AG09309 (cell line): ENCODE measurements around the gene CUBN.

Source experiments
- DNase-seq: peaks from one replicate; pipeline ENCODE4 v3.0.0-alpha.2; 2010; ENCODE audit warnings: low read depth
- H3K4me3 ChIP-seq: 2 replicates; pipeline ENCODE4 v1.5.1; 2011; ENCODE audit warnings: mild to moderate bottlenecking, low read depth, low read length, moderate library complexity; ENCODE audit not compliant: control insufficient read depth
- TF ChIP-seq, protein P1 (sequence below): IDR thresholded peaks from 2 replicates; pipeline ENCODE4 v1.5.1; 2011; ENCODE audit warnings: mild to moderate bottlenecking, low read depth, low read length, inconsistent platforms; ENCODE audit not compliant: insufficient read depth, control insufficient read depth; ENCODE audit errors: missing control alignments

CUBN gene

DNA sequence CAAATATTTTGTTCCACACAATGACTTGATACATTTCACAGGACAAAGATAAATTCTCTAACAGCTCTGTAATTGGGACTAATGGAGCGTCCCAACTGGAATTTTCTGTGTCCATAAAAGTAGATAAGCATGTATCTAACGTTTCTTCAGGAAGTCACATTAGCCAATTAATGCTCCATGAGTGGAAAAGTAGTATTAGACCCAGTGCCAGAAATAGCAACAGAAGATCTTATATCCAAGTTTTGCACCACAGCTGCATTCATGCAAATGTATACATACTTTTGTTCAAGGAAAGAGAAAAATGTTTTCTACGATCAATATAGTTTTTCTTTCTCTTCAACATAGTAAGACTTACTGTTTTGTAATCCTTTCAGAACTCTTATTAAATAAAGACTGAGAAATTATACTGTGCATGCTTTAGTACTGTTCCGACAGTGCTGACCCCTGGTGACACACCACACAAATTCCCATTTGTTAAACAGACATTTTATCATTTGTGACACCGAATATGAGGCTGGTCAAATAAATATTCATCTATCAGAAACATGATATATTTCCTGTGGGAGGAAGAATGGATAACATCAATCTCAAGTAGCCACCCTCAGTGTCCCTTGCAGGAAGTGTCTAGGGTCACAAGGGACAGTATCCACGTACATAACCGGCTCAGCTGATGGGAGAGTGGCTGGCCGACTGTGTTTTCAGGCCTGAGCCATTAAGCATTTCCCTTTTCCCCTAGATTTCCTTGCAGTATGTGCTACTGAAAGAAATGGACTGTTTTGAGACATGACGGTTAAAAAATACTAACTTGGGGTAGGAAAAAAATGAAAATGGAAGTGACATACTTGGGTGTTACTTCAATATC is 210.3 kb downstream of the CUBN start:
- DNase-seq, result no peak
- TF ChIP-seq, protein P1, sequence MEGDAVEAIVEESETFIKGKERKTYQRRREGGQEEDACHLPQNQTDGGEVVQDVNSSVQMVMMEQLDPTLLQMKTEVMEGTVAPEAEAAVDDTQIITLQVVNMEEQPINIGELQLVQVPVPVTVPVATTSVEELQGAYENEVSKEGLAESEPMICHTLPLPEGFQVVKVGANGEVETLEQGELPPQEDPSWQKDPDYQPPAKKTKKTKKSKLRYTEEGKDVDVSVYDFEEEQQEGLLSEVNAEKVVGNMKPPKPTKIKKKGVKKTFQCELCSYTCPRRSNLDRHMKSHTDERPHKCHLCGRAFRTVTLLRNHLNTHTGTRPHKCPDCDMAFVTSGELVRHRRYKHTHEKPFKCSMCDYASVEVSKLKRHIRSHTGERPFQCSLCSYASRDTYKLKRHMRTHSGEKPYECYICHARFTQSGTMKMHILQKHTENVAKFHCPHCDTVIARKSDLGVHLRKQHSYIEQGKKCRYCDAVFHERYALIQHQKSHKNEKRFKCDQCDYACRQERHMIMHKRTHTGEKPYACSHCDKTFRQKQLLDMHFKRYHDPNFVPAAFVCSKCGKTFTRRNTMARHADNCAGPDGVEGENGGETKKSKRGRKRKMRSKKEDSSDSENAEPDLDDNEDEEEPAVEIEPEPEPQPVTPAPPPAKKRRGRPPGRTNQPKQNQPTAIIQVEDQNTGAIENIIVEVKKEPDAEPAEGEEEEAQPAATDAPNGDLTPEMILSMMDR, result no peak
- H3K4me3 ChIP-seq, result no peak overlapping the region

DNA sequence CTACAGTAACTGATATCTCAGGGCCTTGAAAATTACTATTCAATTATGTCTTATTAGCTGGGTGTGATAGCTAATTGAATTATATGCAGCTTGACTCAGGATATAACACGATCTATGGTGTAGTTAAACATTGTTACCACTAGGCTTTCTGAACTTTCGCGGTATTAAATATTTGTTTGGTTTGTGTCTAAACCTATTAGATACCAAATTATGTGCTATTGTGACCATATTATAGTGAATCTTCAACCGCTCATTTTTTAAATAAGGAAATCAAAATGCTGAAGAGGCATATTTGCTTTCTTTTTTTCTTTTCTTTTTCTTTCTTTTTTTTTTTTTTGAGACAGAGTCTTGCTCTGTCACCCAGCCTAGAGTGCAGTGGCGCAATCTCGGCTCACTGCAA is 213.1 kb downstream of the CUBN start:
- no peak overlapping the region for H3K4me3 ChIP-seq
- TF ChIP-seq, protein P1, result no peak
- DNase-seq, result no peak

DNA sequence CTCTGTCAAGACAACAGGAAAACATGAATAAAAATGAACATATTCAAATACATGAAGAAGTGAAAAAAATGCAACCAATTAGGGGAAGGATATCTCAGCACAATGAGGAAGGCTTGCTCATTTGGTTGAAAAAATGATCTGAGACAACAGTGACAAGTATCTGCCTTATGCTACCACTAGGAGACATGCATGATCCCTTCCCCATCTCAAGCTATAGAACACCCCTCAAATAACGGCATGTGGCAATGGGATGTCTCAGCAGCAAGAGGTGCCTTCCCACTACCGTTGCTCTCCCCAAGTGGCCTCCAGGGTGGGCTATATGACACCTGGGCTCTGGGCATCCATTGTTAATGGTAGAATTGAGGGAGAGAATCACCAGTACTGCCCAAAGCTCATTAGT is 214.3 kb downstream of the CUBN start:
- DNase-seq, result no peak
- H3K4me3 ChIP-seq, result no peak overlapping the region
- TF ChIP-seq, protein P1, result no peak

DNA sequence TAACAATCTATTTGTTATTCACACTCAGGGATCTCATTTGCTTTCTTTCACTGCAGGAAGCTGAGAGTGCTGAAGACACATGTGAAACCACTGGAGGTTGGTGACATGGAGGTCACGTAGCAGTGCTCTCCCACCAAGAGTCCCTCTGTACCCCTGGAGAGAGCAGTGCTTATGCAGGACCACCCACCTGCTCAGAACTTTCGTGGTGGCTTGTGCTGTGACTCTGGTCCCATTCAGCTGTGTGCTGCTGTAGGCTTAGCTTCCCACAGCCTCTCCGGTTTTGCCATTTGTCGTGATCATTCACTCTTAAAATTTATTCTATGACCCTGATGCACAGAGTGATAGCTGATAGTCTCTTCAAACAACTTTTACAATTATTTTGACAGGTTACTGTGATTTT is 216.3 kb downstream of the CUBN start:
- DNase-seq, result no peak
- TF ChIP-seq, protein P1, result no peak
- H3K4me3 ChIP-seq, result no peak overlapping the region

DNA sequence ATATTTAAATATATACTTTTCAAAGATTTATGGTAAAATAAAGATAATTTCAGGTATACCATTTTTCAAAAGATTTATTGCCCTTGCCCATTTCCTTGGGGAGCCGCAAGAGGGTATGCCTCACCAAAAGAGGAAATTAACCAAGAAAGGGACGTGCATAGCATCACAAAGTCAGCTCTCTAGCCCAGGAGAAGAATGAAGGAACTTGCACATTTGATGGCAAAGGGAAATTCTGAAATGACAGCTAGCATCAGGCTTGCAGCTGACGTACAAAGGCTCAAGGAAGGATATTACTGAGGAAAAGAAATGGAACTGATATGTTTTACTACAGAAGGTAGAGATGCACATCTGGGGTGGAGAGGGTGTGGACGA is 218.8 kb downstream of the CUBN start:
- DNase-seq, result no peak
- no peak overlapping the region for H3K4me3 ChIP-seq
- TF ChIP-seq, protein P1, result no peak

DNA sequence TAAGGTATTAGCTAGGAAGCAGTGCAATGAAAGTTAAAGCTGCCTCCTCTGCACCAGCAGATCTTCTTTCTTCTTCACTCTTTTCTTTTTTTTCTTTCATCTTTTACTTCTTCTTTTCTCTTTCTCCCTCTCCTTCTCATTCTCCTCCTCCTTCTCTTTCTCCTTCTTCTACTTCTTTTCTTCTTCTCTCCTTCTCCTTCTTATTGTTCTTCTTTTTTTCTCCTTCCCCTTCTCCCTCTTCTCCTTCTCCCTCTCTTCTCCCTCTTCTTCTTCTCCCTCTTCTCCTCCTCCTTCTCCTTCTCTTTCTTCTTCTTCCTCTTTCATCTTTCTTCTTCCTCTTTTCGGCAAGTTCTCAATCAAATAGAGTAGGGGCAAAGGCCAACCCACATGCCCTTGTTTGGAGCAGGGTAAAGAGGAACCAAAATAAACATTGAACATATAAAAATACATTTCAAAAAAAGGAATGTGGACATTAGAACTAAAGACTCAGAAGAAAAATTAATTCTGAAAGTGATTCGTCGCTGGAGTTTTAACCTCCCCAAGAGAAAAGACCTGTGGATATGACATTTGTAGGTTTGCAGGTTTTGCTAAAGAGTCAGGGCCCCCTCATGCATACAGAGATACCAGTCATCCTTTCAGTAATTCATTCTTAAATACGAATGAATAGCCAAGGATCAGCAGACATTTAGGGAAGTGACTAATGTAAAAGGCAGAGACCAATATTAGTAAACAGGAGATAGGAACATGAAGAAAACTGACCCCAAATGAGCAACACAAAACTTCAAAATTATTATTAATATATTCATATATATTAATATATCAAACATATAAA is 219.4 kb downstream of the CUBN start:
- TF ChIP-seq, protein P1, result no peak
- H3K4me3 ChIP-seq, result no peak overlapping the region
- DNase-seq, result no peak
